Spleen (tissue), 7 donors: ENCODE results near the gene OPRM1.

Experiments
- POLR2A ChIP-seq, 3 donors: fragments of 450-650 bp; IDR thresholded peaks; one replicate each; pipeline ENCODE4 v1.5.1; 2017; ENCODE audit warnings: antibody characterized with exemption in 3 of 3, mild to moderate bottlenecking in 1 of 3
- POLR2AphosphoS5 ChIP-seq, 3 donors: sonication (generic); formaldehyde crosslinking; IDR thresholded peaks; one replicate each; pipeline ENCODE4 v1.5.1; 2017; ENCODE audit warnings: antibody characterized with exemption in 3 of 3
- TF ChIP-seq, protein P1 (sequence below), 11 experiments: fragments of 200-600 bp in 7 of 11; fragments of 450-650 bp in 4 of 11; sonication (generic) in 4 of 11; IDR thresholded peaks in 8 of 11; conservative IDR thresholded peaks in 3 of 11; 1 replicate in 7 of 11; 2 replicates in 4 of 11; pipeline versions ENCODE4 v1.4.0 to v1.8.0; 2016 to 2021; ENCODE audit warnings: antibody characterized with exemption in 11 of 11, inconsistent platforms in 4 of 11, mild to moderate bottlenecking in 1 of 11
- donor health status: DM: no; HTN: no; CAD: no; lungs with moderate emphysema.
- donor health status: DM: no; HTN: no; CAD: no.
- donor health status: DM: no; HTN: no; CAD: no.

DNA sequence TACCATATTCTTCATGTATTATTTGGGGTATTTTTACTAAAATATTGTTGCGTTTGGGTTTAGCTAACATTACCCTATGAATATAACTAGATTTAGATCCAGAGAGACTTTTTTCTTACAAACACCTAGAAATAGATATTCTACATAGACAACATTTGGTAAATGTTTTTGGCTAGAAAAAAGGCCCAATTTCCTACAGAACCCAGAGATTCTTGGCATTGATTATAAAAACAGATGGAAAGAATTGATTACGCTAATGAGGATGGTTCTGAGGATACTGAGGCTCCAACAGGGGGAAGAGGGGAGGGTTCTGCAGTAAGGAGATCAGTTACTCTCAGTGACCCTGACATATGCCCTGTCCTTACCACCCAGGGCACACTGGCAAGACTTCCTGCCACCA is 194.3 kb downstream of the OPRM1 start:
- TF ChIP-seq, protein P1, sequence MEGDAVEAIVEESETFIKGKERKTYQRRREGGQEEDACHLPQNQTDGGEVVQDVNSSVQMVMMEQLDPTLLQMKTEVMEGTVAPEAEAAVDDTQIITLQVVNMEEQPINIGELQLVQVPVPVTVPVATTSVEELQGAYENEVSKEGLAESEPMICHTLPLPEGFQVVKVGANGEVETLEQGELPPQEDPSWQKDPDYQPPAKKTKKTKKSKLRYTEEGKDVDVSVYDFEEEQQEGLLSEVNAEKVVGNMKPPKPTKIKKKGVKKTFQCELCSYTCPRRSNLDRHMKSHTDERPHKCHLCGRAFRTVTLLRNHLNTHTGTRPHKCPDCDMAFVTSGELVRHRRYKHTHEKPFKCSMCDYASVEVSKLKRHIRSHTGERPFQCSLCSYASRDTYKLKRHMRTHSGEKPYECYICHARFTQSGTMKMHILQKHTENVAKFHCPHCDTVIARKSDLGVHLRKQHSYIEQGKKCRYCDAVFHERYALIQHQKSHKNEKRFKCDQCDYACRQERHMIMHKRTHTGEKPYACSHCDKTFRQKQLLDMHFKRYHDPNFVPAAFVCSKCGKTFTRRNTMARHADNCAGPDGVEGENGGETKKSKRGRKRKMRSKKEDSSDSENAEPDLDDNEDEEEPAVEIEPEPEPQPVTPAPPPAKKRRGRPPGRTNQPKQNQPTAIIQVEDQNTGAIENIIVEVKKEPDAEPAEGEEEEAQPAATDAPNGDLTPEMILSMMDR (IDR thresholded peaks at IDR 0.05 in 8 of 11, conservative IDR thresholded peaks at IDR 0.05 in 3 of 11) = no peak
- no peak for TF ChIP-seq POLR2A (IDR thresholded peaks at IDR 0.05)
- no peak for TF ChIP-seq POLR2AphosphoS5 (IDR thresholded peaks at IDR 0.05)
